DMS53 treated with DMSO at 0.1 percent for 48 hours (cell line): ENCODE data around the gene LRRC73.
"Not testable (repeated sequence)": the region's sequence is repeated elsewhere in the genome, so short reads cannot be mapped to it uniquely, and the experiment has no call there.

ENCODE experiments used
- DNase-seq: peaks from one replicate; lab custom pipeline; 2025; ENCODE audit not compliant: unreplicated experiment; lab: John Stamatoyannopoulos, UW

LRRC73 gene

DNA sequence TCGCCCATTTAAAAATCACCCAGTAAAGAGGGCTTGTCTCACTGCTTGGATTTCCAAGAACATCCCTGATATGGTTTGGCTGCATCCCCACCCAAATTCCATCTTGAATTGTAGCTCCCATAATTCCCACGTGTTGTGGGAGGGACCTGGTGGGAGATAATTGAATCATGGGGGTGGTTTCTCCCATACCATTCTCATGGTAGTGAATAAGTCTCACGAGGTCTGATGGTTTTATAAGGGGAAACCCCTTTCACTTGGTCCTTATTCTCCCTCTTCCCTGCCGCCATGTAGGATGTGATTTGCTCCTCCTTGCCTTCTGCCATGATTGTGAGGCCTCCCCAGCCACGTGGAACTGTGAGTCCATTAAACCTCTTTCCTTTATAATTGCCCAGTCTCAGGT is 42.9 kb downstream of the LRRC73 start:
- not testable (repeated sequence) for DNase-seq

DNA sequence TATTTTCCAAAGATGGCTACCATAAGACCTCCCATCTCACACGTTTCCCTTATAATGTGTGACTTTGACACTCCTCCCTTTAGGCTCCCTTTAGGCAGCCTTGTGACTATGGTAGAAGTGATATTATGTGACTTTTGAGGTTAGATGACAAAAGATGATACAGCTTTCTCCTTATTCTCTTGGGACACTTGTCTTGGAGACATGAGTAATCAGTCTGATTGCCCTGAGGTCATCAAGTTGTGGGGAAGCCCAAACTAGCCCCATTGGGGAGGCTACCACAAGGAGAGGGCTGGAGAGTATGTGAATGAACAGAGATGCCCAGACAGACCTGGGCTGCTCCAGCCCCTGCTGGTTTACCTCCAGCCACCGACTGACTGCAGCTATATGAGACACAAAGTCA is 44.2 kb downstream of the LRRC73 start:
- DNase-seq, result no peak

DNA sequence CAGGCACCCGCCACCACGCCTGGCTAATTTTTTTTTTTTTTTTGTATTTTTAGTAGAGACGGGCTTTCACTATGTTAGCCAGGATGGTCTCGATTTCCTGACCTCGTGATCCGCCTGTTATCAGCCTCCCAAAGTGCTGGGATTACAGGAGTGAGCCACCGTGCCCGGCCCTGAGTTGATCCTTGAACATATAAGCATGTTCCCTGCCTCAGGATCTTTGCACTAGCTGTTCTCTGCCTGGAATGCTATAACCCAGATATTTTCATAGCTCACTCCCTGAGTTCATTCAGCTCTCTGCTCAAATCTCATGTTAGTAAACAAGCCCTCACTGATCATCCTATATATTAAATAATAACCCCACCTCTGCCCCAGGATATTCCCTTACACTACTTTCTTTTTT is 45.8 kb downstream of the LRRC73 start:
- no peak for DNase-seq

DNA sequence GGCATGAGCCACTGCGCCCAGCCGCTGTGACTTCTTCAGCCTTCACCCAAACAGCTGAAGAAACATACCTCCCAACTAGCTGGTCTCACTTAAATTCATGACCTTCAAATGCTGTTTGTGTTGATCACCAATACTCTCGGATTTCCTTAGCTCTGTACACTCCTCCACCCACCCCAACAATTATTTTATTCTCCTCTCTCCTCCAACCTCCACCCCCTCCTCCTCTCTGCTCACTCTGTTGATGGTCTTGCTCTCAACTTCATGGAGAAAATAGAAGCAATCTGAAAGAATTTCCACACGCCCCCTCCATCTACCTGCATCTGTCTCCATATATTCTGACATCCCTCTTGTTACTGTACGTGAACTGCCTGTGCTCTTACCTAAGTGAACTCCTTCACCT is 48.2 kb downstream of the LRRC73 start:
- no peak for DNase-seq

DNA sequence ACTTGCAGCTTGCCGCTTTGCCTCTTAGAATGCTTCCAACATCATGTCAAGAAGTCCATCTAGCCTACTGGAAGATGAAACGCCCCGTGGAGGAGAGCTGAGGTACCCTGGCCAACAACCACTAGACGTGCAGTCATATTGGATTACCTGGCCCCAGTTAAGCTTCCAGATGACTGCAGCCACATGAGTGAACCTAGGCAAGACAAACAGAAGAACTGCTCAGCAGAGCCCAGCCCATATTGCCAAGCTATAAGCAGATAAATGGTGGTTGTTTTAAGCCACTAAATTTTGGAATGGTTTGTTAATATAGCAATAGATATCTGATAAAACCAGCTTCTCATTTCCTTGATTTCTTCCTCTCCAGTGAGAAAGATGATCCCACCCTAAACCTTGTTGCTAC is 50.1 kb downstream of the LRRC73 start:
- no peak for DNase-seq

DNA sequence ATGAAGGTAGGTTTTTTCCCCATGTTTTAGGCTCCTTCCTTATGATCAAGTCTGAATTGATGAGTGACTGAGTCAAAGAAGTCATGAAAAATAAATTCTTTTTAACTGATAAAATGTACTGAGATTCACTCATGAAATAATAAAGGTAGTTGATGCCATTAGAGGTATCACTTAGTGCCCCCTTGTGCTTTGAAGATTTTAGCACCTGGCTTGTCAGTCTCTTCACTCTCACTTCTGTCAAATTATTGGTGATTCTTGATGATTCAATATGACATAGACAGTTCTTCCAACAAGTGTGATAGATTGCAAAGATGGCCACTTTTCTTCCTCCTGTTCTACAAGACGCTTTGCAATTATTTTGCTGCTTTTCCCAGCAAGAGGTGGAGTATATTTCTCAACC is 50.6 kb downstream of the LRRC73 start:
- DNase-seq, result no peak

DNA sequence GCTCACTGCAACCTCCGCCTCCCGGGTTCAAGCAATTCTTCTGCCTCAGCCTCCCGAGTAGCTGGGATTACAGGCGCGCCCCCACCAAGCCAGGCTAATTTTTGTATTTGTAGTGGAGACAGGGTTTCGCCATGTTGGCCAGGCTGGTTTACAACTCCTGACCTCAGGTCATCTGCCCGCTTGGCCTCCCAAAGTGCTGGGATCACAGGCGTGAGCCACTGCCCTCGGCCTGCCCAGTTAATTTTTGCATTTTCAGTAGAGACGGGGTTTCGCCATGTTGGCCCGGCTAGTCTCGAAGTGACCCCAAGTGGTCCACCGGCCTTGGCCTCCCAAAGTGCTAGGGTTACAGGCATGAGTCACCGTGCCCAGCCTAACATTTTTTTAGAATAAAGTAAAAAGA is 52.0 kb downstream of the LRRC73 start:
- DNase-seq, result not testable (repeated sequence)

DNA sequence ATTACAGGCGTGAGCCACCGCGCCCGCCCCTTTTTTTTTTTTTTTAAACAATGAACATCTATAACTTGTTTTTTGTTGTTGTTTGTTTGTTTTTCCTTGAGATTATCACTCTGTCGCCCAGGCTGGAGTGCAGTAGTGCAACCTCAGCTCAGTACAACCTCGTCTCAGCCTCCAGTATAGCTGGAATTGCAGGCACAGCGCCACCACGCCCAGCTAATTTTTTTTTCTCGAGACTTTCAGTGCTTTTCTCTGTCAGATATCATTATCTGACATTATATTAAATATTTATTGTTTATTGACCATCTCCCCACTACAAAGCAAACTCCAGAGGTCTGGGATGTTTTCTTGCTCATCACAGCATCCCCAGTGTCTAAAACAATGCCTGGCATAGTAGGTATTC is 52.5 kb downstream of the LRRC73 start:
- no peak for DNase-seq
